ENCODE measurements around the gene PRF1.
"Not testable (repeated sequence)": the region's sequence is repeated elsewhere in the genome, so short reads cannot be mapped to it uniquely, and the experiment has no call there.

Gene PRF1

DNA sequence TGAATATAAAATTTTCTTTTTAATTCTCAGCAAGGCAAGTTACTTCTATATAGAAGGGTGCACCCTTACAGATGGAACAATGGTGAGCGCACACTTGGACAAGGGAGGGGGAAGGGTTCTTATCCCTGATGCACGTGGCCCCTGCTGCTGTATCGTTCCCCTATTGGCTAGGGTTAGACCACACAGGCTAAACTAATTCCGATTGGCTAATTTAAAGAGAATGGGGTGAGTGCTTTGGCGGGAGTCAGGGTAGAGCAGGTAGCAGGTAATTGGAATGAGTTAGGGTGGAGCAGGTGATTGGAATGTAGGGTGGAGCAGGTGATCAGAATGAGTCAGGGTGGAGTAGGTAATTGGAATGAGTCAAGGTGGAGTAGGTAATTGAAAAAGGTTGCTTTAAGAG is 32.0 kb upstream of the PRF1 start:
- not testable (repeated sequence) for DNase-seq (ENCODE audit: low read depth); H3K4me3 ChIP-seq (ENCODE audit: low read depth, low read length)

DNA sequence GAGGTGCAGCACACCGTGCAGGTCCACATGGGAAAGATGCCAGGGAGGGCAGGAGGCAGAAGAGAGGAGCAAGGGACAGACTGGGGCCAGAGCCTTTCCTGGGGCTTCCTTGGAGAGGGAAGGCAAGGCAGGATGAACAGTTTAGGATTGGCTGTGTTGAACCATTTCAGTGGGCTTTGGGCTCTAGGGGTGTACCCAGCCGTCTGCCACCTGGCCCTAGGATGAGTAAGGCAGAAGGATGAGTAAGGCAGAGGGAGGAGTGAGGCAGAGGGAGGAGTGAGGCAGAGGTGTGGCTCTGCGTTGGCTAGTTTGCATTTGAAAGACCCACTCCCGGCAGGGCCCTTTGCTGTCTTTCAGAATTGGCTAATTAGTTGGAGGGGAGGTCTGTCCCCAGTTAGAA is 31.5 kb upstream of the PRF1 start:
- no peak overlapping the region for H3K4me3 ChIP-seq (ENCODE audit: low read depth, low read length)
- TF ChIP-seq CTCF (IDR thresholded peaks at IDR 0.05; ENCODE audit: insufficient read depth, low read depth, low read length, missing control alignments), result no peak
- no peak for DNase-seq (ENCODE audit: low read depth)

- DNase-seq (ENCODE audit: low read depth); H3K4me3 ChIP-seq (ENCODE audit: low read depth, low read length): not testable (repeated sequence)
These were observed 29.2 kb upstream of the PRF1 start for GRCh38 chr10:70631735-70632134.

DNA sequence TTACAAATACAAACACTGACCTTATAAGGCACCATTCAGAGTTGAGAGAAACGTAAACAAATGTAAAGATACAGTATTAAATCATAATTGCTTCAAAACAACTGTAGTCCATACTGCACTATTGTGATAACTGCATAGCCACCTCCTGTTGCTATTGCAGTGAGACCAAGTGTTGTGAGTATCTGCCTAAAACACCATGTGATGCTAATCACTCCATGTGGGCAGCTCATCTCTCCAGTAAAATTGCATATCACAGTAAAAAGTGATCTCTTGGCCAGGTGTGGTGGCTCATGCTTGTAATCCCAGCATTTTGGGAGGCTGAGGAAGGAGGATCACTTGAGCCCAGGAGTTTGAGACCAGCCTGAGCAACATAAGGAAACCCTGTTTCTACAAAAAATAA is 26.8 kb upstream of the PRF1 start:
- TF ChIP-seq CTCF (IDR thresholded peaks at IDR 0.05; ENCODE audit: insufficient read depth, low read depth, low read length, missing control alignments), result no peak
- no peak overlapping the region for H3K4me3 ChIP-seq (ENCODE audit: low read depth, low read length)
- no peak for DNase-seq (ENCODE audit: low read depth)

GRCh38 chr10:70626056-70626455 is 23.5 kb upstream of the PRF1 start:
- H3K4me3 ChIP-seq (ENCODE audit: low read depth, low read length), result no peak overlapping the region
- no peak for DNase-seq (ENCODE audit: low read depth)
- TF ChIP-seq CTCF (IDR thresholded peaks at IDR 0.05; ENCODE audit: insufficient read depth, low read depth, low read length, missing control alignments), result no peak

DNA sequence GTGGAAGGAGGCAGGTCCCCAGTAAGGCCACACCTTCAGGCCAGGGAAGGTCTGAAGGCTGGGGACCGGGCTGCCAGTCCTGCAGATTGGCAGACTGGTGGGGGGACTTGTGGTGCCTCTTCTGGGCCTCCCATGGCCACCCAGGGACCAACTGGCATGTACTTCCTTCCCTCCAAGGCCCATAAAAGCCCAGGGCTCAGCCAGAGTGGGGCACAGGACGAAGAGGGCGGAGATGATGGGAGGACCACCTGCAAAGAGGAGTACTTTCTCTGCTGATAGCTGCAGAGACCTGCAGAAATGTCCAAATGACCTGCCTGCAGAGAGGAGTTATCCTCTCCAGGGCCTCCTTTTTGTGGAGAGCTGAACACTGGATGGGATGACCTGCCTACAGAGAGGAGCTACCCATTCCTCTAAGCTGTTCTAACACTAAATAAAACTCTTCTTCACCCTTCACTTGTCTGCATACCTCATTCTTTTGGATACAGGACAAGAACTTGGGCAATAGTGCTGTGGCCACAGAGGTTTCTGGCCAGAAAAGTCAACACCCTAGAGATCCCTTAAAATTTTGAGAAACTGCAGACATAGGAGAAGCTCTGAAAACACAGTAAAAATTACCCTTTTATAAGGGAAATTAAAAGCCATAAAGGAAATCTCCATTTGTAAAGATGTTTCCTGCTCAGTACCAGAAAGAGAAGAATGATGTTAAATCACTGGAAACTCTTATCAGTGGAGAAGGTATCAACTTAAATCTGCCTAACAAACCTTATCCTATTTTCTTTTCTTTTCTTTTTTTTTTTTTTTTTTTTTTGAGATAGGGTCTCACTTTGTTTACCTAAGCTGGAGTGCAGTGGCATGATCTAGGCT is 20.7 kb upstream of the PRF1 start:
- DNase-seq (ENCODE audit: low read depth), result no peak
- no peak overlapping the region for H3K4me3 ChIP-seq (ENCODE audit: low read depth, low read length)
- TF ChIP-seq CTCF (IDR thresholded peaks at IDR 0.05; ENCODE audit: insufficient read depth, low read depth, low read length, missing control alignments), result no peak

DNA sequence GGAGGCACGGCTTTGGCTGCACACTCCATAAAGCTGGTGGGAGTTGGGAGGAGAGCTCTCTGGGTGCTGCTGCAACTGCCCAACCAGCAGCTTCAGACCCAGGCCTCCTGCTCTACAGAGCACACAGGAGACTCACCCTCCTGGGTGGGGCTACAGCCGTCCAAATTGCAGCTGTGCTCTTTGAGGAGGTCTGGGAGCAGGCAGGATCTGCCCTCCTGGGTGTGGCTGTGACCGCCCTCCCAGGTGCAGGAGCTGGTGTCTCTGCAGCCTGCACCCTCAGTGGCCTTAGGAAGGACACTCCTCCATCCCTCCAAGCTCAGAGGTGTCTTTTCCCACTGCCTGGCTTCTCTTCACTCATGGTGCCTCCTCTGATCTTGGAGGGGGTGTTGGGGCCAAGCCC is 20.0 kb upstream of the PRF1 start:
- no peak for TF ChIP-seq CTCF (IDR thresholded peaks at IDR 0.05; ENCODE audit: insufficient read depth, low read depth, low read length, missing control alignments)
- H3K4me3 ChIP-seq (ENCODE audit: low read depth, low read length), result no peak overlapping the region

GRCh38 chr10:70621503-70622078 is 19.1 kb upstream of the PRF1 start:
- no peak overlapping the region for H3K4me3 ChIP-seq (ENCODE audit: low read depth, low read length)
- peak; percentile 36 for DNase-seq (ENCODE audit: low read depth)
- TF ChIP-seq CTCF (IDR thresholded peaks at IDR 0.05; ENCODE audit: insufficient read depth, low read depth, low read length, missing control alignments), result no peak

More for the DNA sequence above, 20.0 kb upstream of the PRF1 start:
- DNase-seq (ENCODE audit: low read depth), result no peak
